NCI-H446 treated with DMSO at 0.1 percent for 48 hours (cell line): ENCODE measurements around the gene ELSPBP1.
"Not testable (repeated sequence)": the region's sequence is repeated elsewhere in the genome, so short reads cannot be mapped to it uniquely, and the experiment has no call there.

Experiments
- DNase-seq: peaks from one replicate; lab custom pipeline; 2025; lab: John Stamatoyannopoulos, UW

Gene ELSPBP1

GRCh38 chr19:48043675-48044258, 49.3 kb downstream of the ELSPBP1 start, which contains the start of gene CABP5:
Gene CABP5 (minus strand): TSS chr19:48044079. CDS start chr19:48043922, 157 bp downstream.
- no peak for DNase-seq

GRCh38 chr19:48044561-48044960, 50.1 kb downstream of the ELSPBP1 start:
- DNase-seq = no peak

- DNase-seq = no peak
Measured at GRCh38 chr19:48051335-48052033, 57.1 kb downstream of the ELSPBP1 start.

GRCh38 chr19:48053076-48053475, 58.6 kb downstream of the ELSPBP1 start:
- no peak for DNase-seq

- DNase-seq = no peak
Measured at GRCh38 chr19:48053856-48054255, 59.4 kb downstream of the ELSPBP1 start.

GRCh38 chr19:48059331-48059730, 64.9 kb downstream of the ELSPBP1 start:
- DNase-seq = no peak

GRCh38 chr19:48060381-48060780, 65.9 kb downstream of the ELSPBP1 start:
- no peak for DNase-seq

- DNase-seq = no peak
Measured at GRCh38 chr19:48061401-48062344, 67.2 kb downstream of the ELSPBP1 start.

- no peak for DNase-seq
Measured at GRCh38 chr19:48064509-48064908, 70.1 kb downstream of the ELSPBP1 start.

GRCh38 chr19:48069435-48069834, 75.0 kb downstream of the ELSPBP1 start:
- DNase-seq = no peak

GRCh38 chr19:48070177-48070769, 75.8 kb downstream of the ELSPBP1 start:
- not testable (repeated sequence) for DNase-seq
